ENCODE measurements around the gene TMEM150A. TPM values are rescaled to one million over a fixed set of nuclear protein-coding genes. Genes with fewer than 3 reads are reported as not detected.
A peak's percentile ranks its signal among the peaks of the same experiment; 100 is the strongest.

Gene TMEM150A
- total RNA-seq, 4 donors from 2014 or later: 5.2 to 21.7 (median 12.8) TPM

GRCh38 chr2:85601771-85602475 lies 575 bp downstream of the TMEM150A start:
- no peaks in the 10 kb centered on the region for H3K27me3 ChIP-seq

GRCh38 chr2:85600951-85601770 lies 1.3 kb downstream of the TMEM150A start:
- Histone ChIP-seq H3K27me3 (no peaks in the 10 kb centered on the region), H3K9me3 (no peaks in the 10 kb centered on the region), H3K27ac (peak overlapping the region; percentile 89 to 95 (median 92)), H3K4me1 (peaks cover 27 to 42% (median 38%) of the 10 kb centered on the region in 4 donors), H3K4me3 (peak overlapping the region in 3 of 4 donors; percentile 79 to 87 (median 81)), H3K36me3 (peaks cover 0 to 6% (median 0%) of the 10 kb centered on the region in 4 donors)
- TF ChIP-seq EP300 (IDR thresholded peaks at IDR 0.05; ENCODE audit: low read depth): no peak
- no peak for TF ChIP-seq POLR2AphosphoS5 (IDR thresholded peaks at IDR 0.05)
- intact Hi-C loops (cut with DNase I; ENCODE audit: low total_unique reads) (no loop called here), in situ Hi-C loops (cut with MboI; ENCODE audit: low pct_ligation_motif_present in 1 of 4, low pct_unique_long_range_greater_than_20kb in 1 of 4, low sequenced_read_pairs in 3 of 4) (no loop called here)
- WGBS, 2 donors (ENCODE audit: low coverage in 1 of 2): 80% methylated on average over 6 of the region's 6 CpGs; no CpG with 5 or more reads in 1 of the 2 donors
- no peak for DNase-seq

More at GRCh38 chr2:85601771-85602475, 575 bp downstream of the TMEM150A start:
- TF ChIP-seq EP300 (IDR thresholded peaks at IDR 0.05; ENCODE audit: low read depth) (no peak), CTCF (IDR thresholded peaks at IDR 0.05) (no peak), POLR2A (IDR thresholded peaks at IDR 0.05) (no peak), POLR2AphosphoS5 (IDR thresholded peaks at IDR 0.05) (no peak)
- WGBS, 2 donors (ENCODE audit: low coverage in 1 of 2): 5% methylated on average over 34 of the region's 36 CpGs; no CpG with 5 or more reads in 1 of the 2 donors
- Histone ChIP-seq H3K36me3 (peaks cover 0 to 6% (median 0%) of the 10 kb centered on the region in 4 donors), H3K4me3 (peak overlapping the region; percentile 70 to 87 (median 80)), H3K27ac (peak overlapping the region; percentile 89 to 95 (median 92)), H3K4me1 (peaks cover 20 to 35% (median 32%) of the 10 kb centered on the region in 4 donors), H3K9me3 (no peaks in the 10 kb centered on the region)
- DNase-seq: peak; percentile 73
- in situ Hi-C loops (cut with MboI; ENCODE audit: low pct_ligation_motif_present in 1 of 4, low pct_unique_long_range_greater_than_20kb in 1 of 4, low sequenced_read_pairs in 3 of 4) (no loop called here), intact Hi-C loops (cut with DNase I; ENCODE audit: low total_unique reads) (no loop called here)

- Histone ChIP-seq H3K27me3 (no peaks in the 10 kb centered on the region), H3K4me1 (peaks cover 25 to 42% (median 35%) of the 10 kb centered on the region in 4 donors), H3K36me3 (peaks cover 0 to 6% (median 0%) of the 10 kb centered on the region in 4 donors), H3K4me3 (no peak overlapping the region), H3K9me3 (no peaks in the 10 kb centered on the region), H3K27ac (no peak overlapping the region)
- intact Hi-C loops (cut with DNase I; ENCODE audit: low total_unique reads): no loop called here
- 88% methylated on average over 3 of the region's 3 CpGs; no CpG with 5 or more reads in 1 of the 2 donors for WGBS, 2 donors (ENCODE audit: low coverage in 1 of 2)
- no peak for DNase-seq
- in situ Hi-C loops (cut with MboI; ENCODE audit: low pct_ligation_motif_present in 1 of 4, low pct_unique_long_range_greater_than_20kb in 1 of 4, low sequenced_read_pairs in 3 of 4): no loop called here
- TF ChIP-seq POLR2AphosphoS5 (IDR thresholded peaks at IDR 0.05): no peak
- no peak for TF ChIP-seq CTCF (IDR thresholded peaks at IDR 0.05)
These were observed 2.3 kb downstream of the TMEM150A start for GRCh38 chr2:85600235-85600575.

GRCh38 chr2:85599468-85600234 lies 2.8 kb downstream of the TMEM150A start:
- peaks cover 26 to 43% (median 34%) of the 10 kb centered on the region in 4 donors for H3K4me1 ChIP-seq
- H3K36me3 ChIP-seq: peaks cover 0 to 6% (median 0%) of the 10 kb centered on the region in 4 donors
- intact Hi-C loops (cut with DNase I; ENCODE audit: low total_unique reads): no loop called here
- in situ Hi-C loops (cut with MboI; ENCODE audit: low pct_ligation_motif_present in 1 of 4, low pct_unique_long_range_greater_than_20kb in 1 of 4, low sequenced_read_pairs in 3 of 4): no loop called here
- no peaks in the 10 kb centered on the region for H3K9me3 ChIP-seq
- DNase-seq: no peak
- TF ChIP-seq CTCF (IDR thresholded peaks at IDR 0.05): no peak
- H3K27ac ChIP-seq: no peak overlapping the region
- no peak overlapping the region for H3K4me3 ChIP-seq
- H3K27me3 ChIP-seq: no peaks in the 10 kb centered on the region
- WGBS, 2 donors (ENCODE audit: low coverage in 1 of 2): 70% methylated on average over 17 of the region's 17 CpGs; no CpG with 5 or more reads in 1 of the 2 donors

Data from transverse colon (tissue), 4 donors.